ENCODE data around the gene GRIP2. TPM values are rescaled to one million over a fixed set of nuclear protein-coding genes. Genes with fewer than 3 reads are reported as not detected.

GRIP2 gene
- polyA plus RNA-seq, 3 donors from 2014 or later, result not detected

- DNase-seq, result no peak
- H3K9me3 Mint-ChIP-seq, result no peaks in the 10 kb centered on the region
- H3K4me1 Mint-ChIP-seq, result peaks cover 12 to 18% of the 10 kb centered on the region in 2 donors
- no peak overlapping the region for H3K4me3 Mint-ChIP-seq
- H3K27me3 Mint-ChIP-seq (ENCODE audit: low read depth in 3 of 3), result peaks cover 6 to 14% (median 9%) of the 10 kb centered on the region in 3 donors
- no peak overlapping the region for H3K27ac Mint-ChIP-seq
- no peaks in the 10 kb centered on the region for H3K36me3 Mint-ChIP-seq
These were observed 29.4 kb upstream of the GRIP2 start for GRCh38 chr3:14569474-14570000.

- H3K4me1 Mint-ChIP-seq, result peaks cover 12 to 18% of the 10 kb centered on the region in 2 donors
- no peaks in the 10 kb centered on the region for H3K36me3 Mint-ChIP-seq
- no peak overlapping the region for H3K4me3 Mint-ChIP-seq
- H3K27me3 Mint-ChIP-seq (ENCODE audit: low read depth in 3 of 3), result peaks cover 6 to 14% (median 9%) of the 10 kb centered on the region in 3 donors
- DNase-seq, result no peak
- no peaks in the 10 kb centered on the region for H3K9me3 Mint-ChIP-seq
- H3K27ac Mint-ChIP-seq, result no peak overlapping the region
These were observed 28.1 kb upstream of the GRIP2 start for GRCh38 chr3:14568269-14568668.

GRCh38 chr3:14566812-14567211 lies 26.7 kb upstream of the GRIP2 start:
- Mint-ChIP-seq H3K4me1 (peaks cover 12 to 18% of the 10 kb centered on the region in 2 donors), H3K36me3 (no peaks in the 10 kb centered on the region), H3K9me3 (no peaks in the 10 kb centered on the region), H3K27me3 (ENCODE audit: low read depth in 3 of 3) (peaks cover 7 to 18% (median 14%) of the 10 kb centered on the region in 3 donors), H3K27ac (no peak overlapping the region), H3K4me3 (peak overlapping the region in 2 of 5 donors; percentile 34 to 60)
- no peak for DNase-seq

GRCh38 chr3:14565868-14566588 lies 25.9 kb upstream of the GRIP2 start:
- H3K27me3 Mint-ChIP-seq (ENCODE audit: low read depth in 3 of 3), result peaks cover 10 to 17% (median 15%) of the 10 kb centered on the region in 3 donors

GRCh38 chr3:14564741-14565140 lies 24.6 kb upstream of the GRIP2 start:
- peaks cover 12 to 18% of the 10 kb centered on the region in 2 donors for H3K4me1 Mint-ChIP-seq
- no peak overlapping the region for H3K4me3 Mint-ChIP-seq
- no peaks in the 10 kb centered on the region for H3K36me3 Mint-ChIP-seq
- peaks cover 11 to 16% (median 16%) of the 10 kb centered on the region in 3 donors for H3K27me3 Mint-ChIP-seq (ENCODE audit: low read depth in 3 of 3)
- H3K9me3 Mint-ChIP-seq, result no peaks in the 10 kb centered on the region
- no peak overlapping the region for H3K27ac Mint-ChIP-seq
- no peak for DNase-seq

More at GRCh38 chr3:14565868-14566588, 25.9 kb upstream of the GRIP2 start:
- Mint-ChIP-seq H3K9me3 (no peaks in the 10 kb centered on the region), H3K4me3 (peak overlapping the region in 3 of 5 donors; percentile 21 to 60 (median 42)), H3K27ac (peak overlapping the region in 2 of 6 donors; percentile 63 to 81), H3K36me3 (no peaks in the 10 kb centered on the region), H3K4me1 (peaks cover 12 to 18% of the 10 kb centered on the region in 2 donors)
- DNase-seq, result peak; percentile 14 to 38 (median 20)

GRCh38 chr3:14563946-14564539 lies 23.9 kb upstream of the GRIP2 start:
- DNase-seq, result no peak
- no peak overlapping the region for H3K4me3 Mint-ChIP-seq
- peaks cover 12 to 18% of the 10 kb centered on the region in 2 donors for H3K4me1 Mint-ChIP-seq
- H3K36me3 Mint-ChIP-seq, result no peaks in the 10 kb centered on the region
- H3K27ac Mint-ChIP-seq, result no peak overlapping the region
- H3K27me3 Mint-ChIP-seq (ENCODE audit: low read depth in 3 of 3), result peaks cover 13 to 20% (median 20%) of the 10 kb centered on the region in 3 donors
- H3K9me3 Mint-ChIP-seq, result no peaks in the 10 kb centered on the region

GRCh38 chr3:14562121-14562890 lies 22.2 kb upstream of the GRIP2 start:
- Mint-ChIP-seq H3K36me3 (no peaks in the 10 kb centered on the region), H3K27me3 (ENCODE audit: low read depth in 3 of 3) (peaks cover 14 to 22% (median 15%) of the 10 kb centered on the region in 3 donors), H3K4me3 (no peak overlapping the region), H3K9me3 (no peaks in the 10 kb centered on the region), H3K4me1 (peaks cover 12 to 18% of the 10 kb centered on the region in 2 donors), H3K27ac (no peak overlapping the region)
- DNase-seq, result no peak

- Mint-ChIP-seq H3K4me3 (no peak overlapping the region), H3K27ac (no peak overlapping the region)
These were observed 21.2 kb upstream of the GRIP2 start for GRCh38 chr3:14561051-14561960.

GRCh38 chr3:14560110-14560509 lies 20.0 kb upstream of the GRIP2 start:
- H3K27ac Mint-ChIP-seq, result no peak overlapping the region
- DNase-seq, result no peak
- H3K4me1 Mint-ChIP-seq, result no peaks in the 10 kb centered on the region
- peaks cover 0 to 3% (median 0%) of the 10 kb centered on the region in 3 donors for H3K36me3 Mint-ChIP-seq
- H3K27me3 Mint-ChIP-seq (ENCODE audit: low read depth in 3 of 3), result peaks cover 11 to 17% (median 16%) of the 10 kb centered on the region in 3 donors
- no peaks in the 10 kb centered on the region for H3K9me3 Mint-ChIP-seq
- H3K4me3 Mint-ChIP-seq, result no peak overlapping the region

More at GRCh38 chr3:14561051-14561960, 21.2 kb upstream of the GRIP2 start:
- no peaks in the 10 kb centered on the region for H3K36me3 Mint-ChIP-seq
- peaks cover 8 to 10% of the 10 kb centered on the region in 2 donors for H3K4me1 Mint-ChIP-seq
- DNase-seq, result no peak
- H3K9me3 Mint-ChIP-seq, result no peaks in the 10 kb centered on the region
- H3K27me3 Mint-ChIP-seq (ENCODE audit: low read depth in 3 of 3), result peaks cover 11 to 19% (median 14%) of the 10 kb centered on the region in 3 donors

GRCh38 chr3:14558029-14558428 lies 17.9 kb upstream of the GRIP2 start:
- DNase-seq, result no peak
- Mint-ChIP-seq H3K4me3 (no peak overlapping the region), H3K9me3 (no peaks in the 10 kb centered on the region), H3K27ac (no peak overlapping the region), H3K27me3 (ENCODE audit: low read depth in 3 of 3) (peaks cover 9 to 22% (median 19%) of the 10 kb centered on the region in 3 donors), H3K36me3 (peaks cover 0 to 3% (median 0%) of the 10 kb centered on the region in 3 donors), H3K4me1 (no peaks in the 10 kb centered on the region)

- Mint-ChIP-seq H3K4me1 (no peaks in the 10 kb centered on the region), H3K27ac (no peak overlapping the region), H3K4me3 (no peak overlapping the region), H3K36me3 (peaks cover 0 to 3% (median 0%) of the 10 kb centered on the region in 3 donors), H3K27me3 (ENCODE audit: low read depth in 3 of 3) (peaks cover 8 to 17% (median 14%) of the 10 kb centered on the region in 3 donors), H3K9me3 (no peaks in the 10 kb centered on the region)
- no peak for DNase-seq
These were observed 15.7 kb upstream of the GRIP2 start for GRCh38 chr3:14555835-14556234.

- H3K36me3 Mint-ChIP-seq, result peaks cover 0 to 3% (median 0%) of the 10 kb centered on the region in 3 donors
- H3K27ac Mint-ChIP-seq, result no peak overlapping the region
These were observed 14.6 kb upstream of the GRIP2 start for GRCh38 chr3:14554715-14555114.

GRCh38 chr3:14553871-14554270 lies 13.7 kb upstream of the GRIP2 start:
- no peaks in the 10 kb centered on the region for H3K9me3 Mint-ChIP-seq
- H3K4me3 Mint-ChIP-seq, result no peak overlapping the region
- peaks cover 0 to 3% (median 0%) of the 10 kb centered on the region in 3 donors for H3K36me3 Mint-ChIP-seq
- no peak overlapping the region for H3K27ac Mint-ChIP-seq
- no peaks in the 10 kb centered on the region for H3K4me1 Mint-ChIP-seq
- DNase-seq, result no peak
- H3K27me3 Mint-ChIP-seq (ENCODE audit: low read depth in 3 of 3), result peaks cover 4 to 14% (median 9%) of the 10 kb centered on the region in 3 donors

More at GRCh38 chr3:14554715-14555114, 14.6 kb upstream of the GRIP2 start:
- Mint-ChIP-seq H3K27me3 (ENCODE audit: low read depth in 3 of 3) (peaks cover 7 to 17% (median 13%) of the 10 kb centered on the region in 3 donors), H3K4me1 (no peaks in the 10 kb centered on the region), H3K4me3 (no peak overlapping the region), H3K9me3 (no peaks in the 10 kb centered on the region)
- DNase-seq, result no peak
